NCI-H187 treated with DMSO at 0.1 percent for 48 hours (cell line): Measurements from ENCODE around the gene TMEM234.

ENCODE experiments used
- DNase-seq: peaks from one replicate; lab custom pipeline; 2025; lab: John Stamatoyannopoulos, UW

TMEM234 gene

GRCh38 chr1:32199717-32200072 lies 22.5 kb downstream of the TMEM234 start:
- no peak for DNase-seq

- DNase-seq: no peak
These were observed 23.0 kb downstream of the TMEM234 start for GRCh38 chr1:32199043-32199716.

GRCh38 chr1:32198237-32199042 lies 23.7 kb downstream of the TMEM234 start:
- DNase-seq: no peak

GRCh38 chr1:32197837-32198236 lies 24.3 kb downstream of the TMEM234 start:
- DNase-seq: no peak

- no peak for DNase-seq
These were observed 25.1 kb downstream of the TMEM234 start for GRCh38 chr1:32197074-32197473.

- DNase-seq: no peak
These were observed 26.0 kb downstream of the TMEM234 start for GRCh38 chr1:32195972-32196823.

- no peak for DNase-seq
These were observed 26.6 kb downstream of the TMEM234 start for GRCh38 chr1:32195531-32195930.

- no peak for DNase-seq
These were observed 27.2 kb downstream of the TMEM234 start for GRCh38 chr1:32194984-32195383.

GRCh38 chr1:32192220-32192948 lies 29.8 kb downstream of the TMEM234 start:
- no peak for DNase-seq

- no peak for DNase-seq
These were observed 34.3 kb downstream of the TMEM234 start for GRCh38 chr1:32187850-32188249.

GRCh38 chr1:32186491-32186890 lies 35.7 kb downstream of the TMEM234 start:
- no peak for DNase-seq

GRCh38 chr1:32186077-32186476 lies 36.1 kb downstream of the TMEM234 start:
- DNase-seq: no peak

- DNase-seq: no peak
These were observed 37.5 kb downstream of the TMEM234 start for GRCh38 chr1:32184650-32185049.

- DNase-seq: no peak
These were observed 40.1 kb downstream of the TMEM234 start for GRCh38 chr1:32182060-32182459.

- no peak for DNase-seq
These were observed 40.6 kb downstream of the TMEM234 start for GRCh38 chr1:32181563-32181962.

- DNase-seq: no peak
These were observed 41.1 kb downstream of the TMEM234 start for GRCh38 chr1:32181065-32181464.

- no peak for DNase-seq
These were observed 41.7 kb downstream of the TMEM234 start for GRCh38 chr1:32180186-32181060.

- DNase-seq: peak; percentile 45
These were observed 42.5 kb downstream of the TMEM234 start, which contains the start of gene TXLNA for GRCh38 chr1:32179443-32180185. Gene TXLNA, plus strand, starts transcription at chr1:32179675. Its CDS starts 671 bp downstream, at chr1:32180346.

GRCh38 chr1:32179193-32179442 lies 43.0 kb downstream of the TMEM234 start:
- DNase-seq: no peak
